GM12891 (cell line): Measurements from ENCODE around the gene CRLF3.
"Not testable (repeated sequence)": the region's sequence is repeated elsewhere in the genome, so short reads cannot be mapped to it uniquely, and the experiment has no call there.

Experiments used
- DNase-seq: peaks from one replicate; pipeline ENCODE4 v3.0.0; 2011; ENCODE audit warnings: low spot score; ENCODE audit not compliant: insufficient read length
- FAIRE-seq: peaks from 2 replicates; lab custom pipeline; 2011; peaks lifted over from hg19 to GRCh38; lab: Jason Lieb, UNC
- PAX5 ChIP-seq: IDR thresholded peaks from 2 replicates; pipeline ENCODE4 v1.6.1; 2011; ENCODE audit warnings: low read length, moderate library complexity, mild to moderate bottlenecking; ENCODE audit not compliant: insufficient read depth, severe bottlenecking
- POLR2A ChIP-seq: IDR thresholded peaks from 2 replicates; pipeline ENCODE4 v1.6.1; 2011; ENCODE audit warnings: low read depth, low read length, control low read depth
- POLR2AphosphoS5 ChIP-seq: IDR thresholded peaks from 2 replicates; pipeline ENCODE4 v1.6.1; 2011; ENCODE audit warnings: low read depth, low read length, control low read depth
- POU2F2 ChIP-seq: IDR thresholded peaks from 2 replicates; pipeline ENCODE4 v1.6.1; 2011; ENCODE audit warnings: low read depth, mild to moderate bottlenecking, control low read depth, low read length, moderate library complexity
- SPI1 ChIP-seq: IDR thresholded peaks from 2 replicates; pipeline ENCODE4 v1.6.1; 2011; ENCODE audit warnings: low read depth, low read length, control low read depth
- TAF1 ChIP-seq: IDR thresholded peaks from 2 replicates; pipeline ENCODE4 v1.6.1; 2011; ENCODE audit warnings: low read depth, low read length, control low read depth

CRLF3 gene

DNA sequence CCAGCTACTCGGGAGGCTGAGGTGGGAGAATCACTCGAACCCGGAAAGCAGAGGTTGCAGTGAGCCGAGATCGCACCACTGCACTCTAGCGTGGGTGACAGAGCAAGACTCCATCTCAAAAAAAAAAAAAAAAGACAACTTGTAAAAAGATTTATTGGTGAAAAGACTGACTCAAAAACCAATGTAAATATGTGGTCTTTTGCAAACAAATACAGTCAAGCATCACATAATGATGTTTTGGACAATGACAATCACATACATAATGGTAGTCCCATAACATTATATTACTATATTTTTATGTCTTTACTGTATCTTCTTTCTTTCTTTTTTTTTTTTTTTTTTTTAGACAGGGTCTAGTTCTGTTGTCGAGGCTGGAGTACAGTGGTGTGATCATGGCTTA is 8.3 kb downstream of the CRLF3 start:
- no peak for DNase-seq
- no peak for FAIRE-seq

DNA sequence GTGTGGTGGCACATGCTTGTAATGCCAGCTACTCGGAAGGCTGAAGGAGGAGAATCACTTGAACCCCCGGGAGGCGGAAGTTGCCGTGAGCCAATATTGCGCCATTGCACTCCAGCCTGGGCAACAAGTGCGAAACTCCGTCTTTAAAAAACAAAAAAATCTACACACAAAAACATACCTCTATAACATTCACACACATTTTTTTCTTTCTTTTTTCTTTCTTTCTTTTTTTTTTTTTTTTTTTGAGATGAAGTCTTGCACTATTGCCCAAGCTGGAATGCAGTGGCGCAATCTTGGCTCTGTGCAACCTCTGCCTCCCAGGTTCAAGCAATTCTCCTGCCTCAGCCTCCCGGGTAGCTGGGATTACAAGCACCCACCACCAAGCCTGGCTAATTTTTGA is 9.6 kb downstream of the CRLF3 start:
- FAIRE-seq, DNase-seq: not testable (repeated sequence)

More for the DNA sequence above, 8.3 kb downstream of the CRLF3 start:
- TF ChIP-seq PAX5 = no peak
- no peak for TF ChIP-seq POLR2A
- TF ChIP-seq SPI1 = no peak
- TF ChIP-seq TAF1 = no peak

DNA sequence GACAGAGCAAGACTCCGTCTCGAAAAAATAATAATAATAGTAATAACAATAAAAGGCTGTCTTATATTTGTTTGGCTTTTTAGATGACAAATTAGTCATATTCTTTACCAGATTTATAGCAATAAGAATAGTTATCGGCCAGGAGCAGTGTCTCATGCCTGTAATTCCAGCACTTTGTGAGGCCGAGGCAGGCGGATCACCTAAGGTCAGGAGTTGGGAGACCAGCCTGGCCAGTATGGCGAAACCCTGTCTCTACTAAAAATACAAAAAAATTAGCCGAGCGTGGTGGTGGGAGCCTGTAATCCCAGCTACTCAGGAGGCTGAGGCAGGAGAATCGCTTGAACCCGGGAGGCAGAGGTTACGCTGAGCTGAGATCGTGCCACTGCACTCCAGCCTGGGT is 10.3 kb downstream of the CRLF3 start:
- not testable (repeated sequence) for DNase-seq, FAIRE-seq

DNA sequence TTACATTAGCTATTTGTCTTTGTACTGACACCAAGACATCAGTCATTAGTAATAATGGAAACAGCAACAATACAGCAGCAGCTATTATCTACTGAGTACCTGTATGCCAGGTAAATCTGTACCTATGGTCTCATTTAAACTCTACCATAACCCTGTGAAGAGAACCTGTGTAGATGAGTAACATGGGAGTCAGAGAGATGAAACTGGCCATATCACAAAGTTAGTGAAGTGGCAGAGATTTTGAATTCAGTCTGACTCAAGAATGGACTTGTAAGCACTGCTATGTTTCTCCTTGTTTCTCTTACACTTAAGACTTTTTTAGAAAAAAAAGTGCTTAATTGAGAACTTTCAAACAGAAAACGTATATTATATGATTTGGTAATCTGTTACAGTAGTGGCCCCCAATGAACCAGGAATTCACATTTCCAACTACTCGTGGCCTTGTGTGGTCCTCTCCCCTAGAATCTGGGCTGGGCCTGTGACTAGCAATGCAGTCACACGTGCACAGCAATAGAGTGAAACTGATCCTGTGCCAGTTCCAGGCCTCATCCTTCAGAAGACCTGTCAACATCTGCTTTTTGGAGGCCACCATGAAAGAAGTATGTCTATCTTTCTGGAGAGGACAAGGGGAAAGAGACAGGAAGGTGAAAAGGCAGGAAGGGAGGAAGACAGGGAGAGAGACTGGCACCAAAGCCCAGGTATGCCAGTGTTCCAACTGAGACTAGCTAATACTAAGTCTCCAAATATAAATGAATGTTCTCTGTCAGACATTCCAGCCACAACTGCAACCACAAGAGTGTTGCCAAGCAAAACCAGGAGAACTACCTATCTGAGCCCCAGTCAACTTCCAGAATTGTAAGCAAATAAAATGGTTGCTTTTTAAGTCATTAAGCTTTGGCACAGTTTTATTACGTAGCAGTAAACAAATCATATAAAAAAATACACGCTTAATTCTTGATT is 12.0 kb downstream of the CRLF3 start:
- peak; percentile 87 for FAIRE-seq
- no peak for DNase-seq
- TF ChIP-seq POLR2A = no peak
- TF ChIP-seq SPI1 = no peak
- no peak for TF ChIP-seq TAF1

DNA sequence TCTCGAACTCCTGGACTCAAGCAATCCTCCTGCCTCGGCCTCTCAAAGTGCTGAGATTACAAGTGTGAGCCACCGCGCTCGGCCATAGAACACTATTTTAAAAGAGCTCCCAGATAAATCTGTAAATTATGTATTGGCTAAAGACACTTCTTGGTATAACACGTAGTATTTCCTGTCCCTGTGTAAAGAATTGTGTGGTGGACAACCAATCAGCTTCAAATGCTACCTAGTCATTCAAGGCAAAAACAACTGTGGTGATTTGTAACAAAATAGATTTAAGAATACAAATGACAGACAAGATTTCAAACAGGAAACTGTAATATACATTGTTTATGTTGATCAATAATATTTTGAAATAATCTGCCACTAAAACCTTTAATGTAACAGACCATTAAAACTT is 14.6 kb downstream of the CRLF3 start:
- DNase-seq = no peak
- TF ChIP-seq SPI1 (no peak), TAF1 (no peak), PAX5 (no peak), POLR2AphosphoS5 (no peak), POLR2A (no peak), POU2F2 (no peak)
- no peak for FAIRE-seq

DNA sequence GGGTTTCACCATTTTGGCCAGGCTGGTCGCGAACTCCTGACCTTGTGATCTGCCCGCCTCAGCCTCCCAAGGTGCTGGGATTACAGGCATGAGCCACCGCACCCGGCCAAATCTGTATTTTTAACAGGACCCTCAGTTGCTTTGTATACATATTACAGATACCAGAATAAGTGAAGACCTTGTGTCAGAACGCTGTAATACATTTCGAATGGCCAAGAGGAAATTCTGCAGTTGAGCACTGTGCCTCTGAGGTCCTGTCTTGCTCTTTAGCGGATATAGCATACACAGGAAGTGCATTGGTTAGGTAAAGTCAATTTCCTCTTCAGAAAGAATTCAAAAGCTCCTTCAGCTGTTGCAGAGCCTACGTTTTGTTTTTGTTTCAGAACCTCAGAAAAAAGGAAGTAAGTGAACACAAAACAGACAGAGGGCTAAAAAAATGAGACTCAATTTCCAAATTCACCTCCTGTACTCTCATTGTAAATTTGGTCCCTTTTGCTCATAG is 15.7 kb downstream of the CRLF3 start:
- DNase-seq (no peak), FAIRE-seq (peak; percentile 82)
- TF ChIP-seq TAF1 = peak; percentile 19; the same call in 1 of the 2 replicates
- TF ChIP-seq POLR2A = 0 out of 2 replicates have a peak, but pooled peaks have one; percentile 23
- no peak for TF ChIP-seq PAX5
- TF ChIP-seq POU2F2 = no peak
- TF ChIP-seq SPI1 = peak; percentile 69
- no peak for TF ChIP-seq POLR2AphosphoS5

DNA sequence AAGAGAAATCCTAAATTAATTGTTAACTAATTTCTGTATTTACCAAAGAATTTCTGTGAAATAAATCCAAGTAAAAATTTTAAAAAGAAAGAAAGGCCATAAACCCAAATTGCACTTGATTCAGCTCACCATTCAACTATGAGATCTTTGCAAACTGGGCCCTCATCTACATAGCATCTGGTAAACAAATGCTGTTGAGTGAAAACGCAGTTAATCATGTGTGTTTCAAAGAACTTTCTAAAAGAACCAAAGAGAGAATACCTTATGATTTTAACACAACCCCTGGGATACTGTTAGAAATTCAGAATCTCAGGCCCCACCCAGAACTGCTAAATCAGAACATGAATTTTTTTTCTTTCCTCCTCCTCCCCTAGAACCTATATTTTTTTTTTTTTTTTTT is 16.6 kb downstream of the CRLF3 start:
- TF ChIP-seq POLR2AphosphoS5 = no peak
- TF ChIP-seq PAX5 = no peak
- no peak for TF ChIP-seq SPI1
- TF ChIP-seq TAF1 = no peak
- no peak for TF ChIP-seq POU2F2
- TF ChIP-seq POLR2A = no peak
- DNase-seq (no peak), FAIRE-seq (peak; percentile 9)

DNA sequence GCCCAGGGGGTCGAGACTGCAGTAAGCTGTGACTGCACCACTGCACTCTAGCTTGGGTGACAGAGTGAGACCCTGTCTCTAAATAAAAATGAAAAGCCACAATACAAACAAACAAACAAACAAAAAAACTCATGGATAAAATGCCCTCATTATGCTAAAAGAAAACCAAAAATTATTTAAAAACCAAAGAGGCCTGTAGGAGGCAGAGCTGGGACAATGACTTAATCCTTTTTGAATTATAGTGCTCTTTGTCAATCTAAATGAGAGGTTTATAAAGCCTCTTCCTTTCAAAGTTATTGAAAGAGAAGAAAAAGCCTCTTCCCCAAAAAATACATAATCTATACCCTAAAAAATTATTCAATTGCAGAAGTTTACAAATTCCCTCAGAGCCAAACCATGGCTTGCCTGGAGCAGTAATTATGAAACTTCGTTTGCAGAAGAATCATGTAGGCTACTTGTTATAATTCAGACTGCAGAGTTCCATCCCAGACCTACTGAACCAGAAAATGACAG is 18.5 kb downstream of the CRLF3 start:
- no peak for FAIRE-seq
- TF ChIP-seq POLR2A (no peak), SPI1 (no peak), PAX5 (no peak), POLR2AphosphoS5 (no peak), POU2F2 (no peak), TAF1 (no peak)
- no peak for DNase-seq

DNA sequence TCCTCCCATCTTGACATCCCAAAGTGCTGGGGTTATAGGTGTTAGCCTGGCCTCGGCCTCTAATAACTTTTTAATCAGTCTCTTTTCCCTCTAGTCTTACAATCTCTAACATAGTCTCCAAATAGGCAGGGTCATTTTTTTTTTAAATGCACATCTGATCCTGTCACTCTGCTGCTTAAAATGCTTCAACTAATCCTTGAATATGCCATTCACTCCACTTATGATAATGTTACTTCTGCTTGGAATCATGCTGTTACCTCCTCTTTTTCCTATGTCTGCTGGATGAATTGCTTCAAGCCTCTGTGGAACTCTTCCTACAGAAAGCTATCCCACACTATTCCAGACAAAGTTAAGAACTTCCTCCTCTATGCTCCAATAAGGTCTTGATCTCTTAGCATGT is 22.8 kb downstream of the CRLF3 start:
- DNase-seq (no peak), FAIRE-seq (no peak)
- no peak for TF ChIP-seq POU2F2
- no peak for TF ChIP-seq SPI1
- TF ChIP-seq POLR2A = no peak
- no peak for TF ChIP-seq PAX5
- TF ChIP-seq POLR2AphosphoS5 = no peak
- TF ChIP-seq TAF1 = no peak

DNA sequence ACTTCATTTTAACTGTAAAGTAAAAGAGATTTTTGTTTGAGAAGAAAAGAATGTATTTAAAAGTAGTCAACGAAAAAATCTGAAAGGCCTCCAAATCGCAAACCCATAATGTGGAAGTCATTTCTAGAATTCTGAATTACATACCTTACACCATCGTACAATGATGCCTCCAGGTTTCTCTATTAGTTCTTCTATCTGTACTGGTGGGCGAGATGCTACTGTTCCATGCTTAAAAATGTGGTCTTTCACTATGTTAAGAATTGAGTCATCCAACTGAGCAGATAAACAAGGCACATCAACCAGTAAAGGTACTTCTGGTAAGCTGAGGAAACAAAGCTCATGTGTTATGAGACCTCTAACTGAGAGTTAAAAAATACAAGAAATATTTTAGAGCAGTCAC is 28.5 kb downstream of the CRLF3 start:
- DNase-seq (no peak), FAIRE-seq (no peak)
- TF ChIP-seq POLR2A (no peak), PAX5 (no peak), SPI1 (no peak), POU2F2 (no peak), POLR2AphosphoS5 (no peak), TAF1 (no peak)

DNA sequence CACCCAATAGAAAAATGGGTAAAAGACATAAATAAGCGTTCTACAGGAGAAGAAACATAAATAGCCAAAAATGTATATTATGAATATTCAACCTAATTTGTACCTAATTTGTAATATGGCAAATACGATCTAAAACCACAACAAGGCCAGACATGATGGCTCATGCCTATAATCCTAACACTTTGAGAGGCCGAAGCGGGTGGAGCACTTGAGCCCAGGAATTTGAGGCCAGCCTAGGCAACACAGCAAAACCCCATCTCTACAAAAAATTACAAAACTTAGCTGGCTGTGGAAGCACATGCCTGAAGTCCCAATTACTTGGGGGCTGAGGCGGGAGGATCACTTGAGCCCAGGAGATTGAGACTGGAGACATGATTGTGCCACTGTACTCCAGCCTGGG is 30.1 kb downstream of the CRLF3 start:
- TF ChIP-seq SPI1 (no peak), POLR2A (no peak), POLR2AphosphoS5 (no peak), PAX5 (no peak), TAF1 (no peak), POU2F2 (no peak)
- DNase-seq = no peak
- FAIRE-seq = no peak
